Uterus (tissue), 2 donors: ENCODE measurements around the gene NUP210.

ENCODE experiments used
- CTCF ChIP-seq, 4 experiments: fragments of 200-600 bp in 2 of 4; fragments of 450-650 bp in 2 of 4; sonication (generic) in 2 of 4; IDR thresholded peaks; one replicate each; pipeline ENCODE4 v1.5.1; 2016 to 2019; ENCODE audit warnings: antibody characterized with exemption in 4 of 4, mild to moderate bottlenecking in 2 of 4, moderate library complexity in 1 of 4
- POLR2A ChIP-seq, 2 donors: fragments of 450-650 bp; IDR thresholded peaks; one replicate each; pipeline ENCODE4 v1.6.1; 2016; ENCODE audit warnings: antibody characterized with exemption in 2 of 2, mild to moderate bottlenecking in 1 of 2, moderate library complexity in 1 of 2

- TF ChIP-seq CTCF (IDR thresholded peaks at IDR 0.05) (no peak), POLR2A (IDR thresholded peaks at IDR 0.05) (no peak)
Measured at GRCh38 chr3:13324835-13325501, 95.2 kb downstream of the NUP210 start.
